Epithelial cell of umbilical artery (primary cell): ENCODE measurements around the gene SELENOH. TPM values are rescaled to one million over a fixed set of nuclear protein-coding genes. Genes with fewer than 3 reads are reported as not detected.

Experiments used
- total RNA-seq: library from RNA; depleted of rRNA; stranded (reverse); fragments of >200 nt; gene quantifications from 2 replicates; pipeline ENCODE4 v1.2.3, GENCODE V29; 2014

The SELENOH gene, protein sequence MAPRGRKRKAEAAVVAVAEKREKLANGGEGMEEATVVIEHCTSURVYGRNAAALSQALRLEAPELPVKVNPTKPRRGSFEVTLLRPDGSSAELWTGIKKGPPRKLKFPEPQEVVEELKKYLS
- 106 and 115 TPM in 2 replicates for total RNA-seq

DNA sequence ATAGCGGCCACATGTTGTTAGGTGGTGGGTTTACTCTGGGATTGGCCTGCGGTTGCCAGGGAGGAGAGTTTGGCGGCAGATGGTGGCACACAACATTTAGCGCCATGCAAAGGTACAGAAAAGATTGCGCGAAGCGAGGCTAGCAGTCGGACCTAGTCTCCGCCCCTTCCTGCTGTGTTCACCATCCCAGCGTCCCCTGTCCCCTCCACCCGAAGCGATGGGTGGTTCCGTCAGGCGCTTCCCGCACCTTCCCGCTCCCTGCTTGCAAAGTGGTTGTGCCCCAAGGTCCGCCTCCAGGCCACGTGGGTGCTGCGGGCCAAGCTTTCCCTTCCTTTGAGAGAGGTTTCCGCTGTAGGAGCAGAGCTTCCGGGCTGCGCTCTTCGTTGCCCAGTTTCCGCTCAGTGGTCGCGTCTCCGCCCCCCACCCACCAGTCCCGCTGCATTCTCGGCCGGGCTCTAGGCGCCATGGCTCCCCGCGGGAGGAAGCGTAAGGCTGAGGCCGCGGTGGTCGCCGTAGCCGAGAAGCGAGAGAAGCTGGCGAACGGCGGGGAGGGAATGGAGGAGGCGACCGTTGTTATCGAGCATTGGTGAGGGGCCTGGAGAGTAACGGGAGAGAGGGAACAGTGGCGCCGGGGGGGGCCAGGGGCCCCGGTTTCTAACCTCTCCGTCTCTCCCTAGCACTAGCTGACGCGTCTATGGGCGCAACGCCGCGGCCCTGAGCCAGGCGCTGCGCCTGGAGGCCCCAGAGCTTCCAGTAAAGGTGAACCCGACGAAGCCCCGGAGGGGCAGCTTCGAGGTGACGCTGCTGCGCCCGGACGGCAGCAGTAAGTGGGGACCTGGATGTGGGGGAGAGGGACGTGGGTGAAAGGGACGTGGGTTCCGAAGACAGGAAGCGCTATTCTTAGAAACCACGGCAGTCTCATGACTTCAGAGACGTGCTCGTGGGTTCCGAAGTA, at the start of gene SELENOH:
SELENOH (plus strand) TSS at position 360 of the 955 bp plus-strand sequence; CDS start at position 465, 105 bp downstream.

DNA sequence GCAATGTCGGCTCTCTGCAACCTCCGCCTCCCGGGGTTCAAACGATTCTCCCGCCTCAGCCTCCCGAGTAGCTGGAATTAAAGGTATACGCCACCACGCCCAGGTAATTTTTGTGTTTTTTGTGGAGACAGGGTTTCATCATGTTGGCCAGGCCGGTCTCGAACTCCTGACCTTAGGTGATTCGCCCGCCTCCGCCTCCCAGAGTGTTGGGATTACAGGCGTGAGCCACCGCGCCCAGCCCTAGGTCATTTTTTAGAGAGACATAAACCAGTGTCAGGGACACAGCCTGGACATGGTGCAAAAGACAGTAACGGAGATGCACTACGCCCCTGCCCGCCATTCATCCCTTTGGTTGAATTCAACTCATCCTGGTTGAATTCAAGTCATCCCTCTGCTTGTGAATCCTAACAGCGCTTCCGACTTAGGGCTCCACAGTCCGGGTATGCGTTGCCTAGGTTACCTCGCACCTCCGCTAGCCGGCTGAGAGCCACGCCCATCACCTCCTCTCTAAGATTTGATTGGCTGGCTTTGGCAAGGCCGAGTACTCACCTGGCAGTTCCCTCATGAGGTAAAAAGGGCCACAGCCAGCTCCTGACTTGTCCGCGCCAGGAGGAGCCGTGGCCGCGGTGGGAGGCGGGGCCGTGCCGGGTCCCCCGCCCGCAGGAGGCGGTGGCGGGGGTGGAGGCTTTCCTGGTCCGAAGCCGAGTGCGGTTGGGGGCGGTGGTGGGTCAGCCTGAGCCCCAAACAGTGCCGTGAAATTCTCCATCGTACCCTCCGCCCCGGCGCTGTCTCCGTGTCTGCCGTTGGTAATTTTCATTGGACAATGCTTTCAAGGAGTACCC, 29.7 kb upstream of the SELENOH start, which contains the start of gene MED19:
MED19 (minus strand) TSS at position 802 of the 842 bp plus-strand sequence; CDS start at position 766, 36 bp downstream.

DNA sequence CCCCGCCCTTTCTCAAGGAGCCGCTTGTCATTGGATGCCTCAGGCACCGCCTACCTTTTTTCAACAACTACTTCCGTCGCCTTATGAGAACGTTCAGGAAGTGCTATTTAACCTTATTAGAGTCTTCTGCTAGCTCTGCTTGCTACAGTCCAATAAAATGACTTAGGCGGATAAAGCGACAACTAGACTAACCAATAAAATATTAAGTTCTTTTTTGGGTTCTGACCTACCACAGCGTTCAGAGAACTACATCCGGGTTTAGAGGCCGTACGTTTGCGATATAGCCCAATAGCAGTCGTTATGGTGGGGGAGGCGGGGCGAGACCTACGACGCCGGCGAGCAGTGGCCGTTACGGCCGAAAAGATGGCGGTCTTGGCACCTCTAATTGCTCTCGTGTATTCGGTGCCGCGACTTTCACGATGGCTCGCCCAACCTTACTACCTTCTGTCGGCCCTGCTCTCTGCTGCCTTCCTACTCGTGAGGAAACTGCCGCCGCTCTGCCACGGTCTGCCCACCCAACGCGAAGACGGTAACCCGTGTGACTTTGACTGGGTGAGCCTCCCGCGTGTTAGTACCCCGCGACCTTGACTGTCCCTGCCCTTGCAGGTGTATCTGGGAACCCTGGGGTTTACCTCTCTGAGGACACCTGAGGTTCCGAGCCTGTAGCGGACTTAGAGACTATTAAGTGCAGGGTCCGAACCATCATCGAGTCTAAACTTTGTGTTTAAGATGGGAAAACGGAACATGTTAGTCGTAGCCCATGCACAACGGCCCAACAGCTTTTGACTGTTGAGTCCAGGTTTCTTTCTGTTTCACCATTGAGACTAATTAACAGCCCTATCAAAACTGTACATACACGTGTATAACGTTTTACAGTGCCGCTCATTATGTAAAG, 28.8 kb upstream of the SELENOH start, which contains the start of gene TMX2:
TMX2 (plus strand) TSS at position 338 of the 895 bp plus-strand sequence; CDS start at position 364, 26 bp downstream.

DNA sequence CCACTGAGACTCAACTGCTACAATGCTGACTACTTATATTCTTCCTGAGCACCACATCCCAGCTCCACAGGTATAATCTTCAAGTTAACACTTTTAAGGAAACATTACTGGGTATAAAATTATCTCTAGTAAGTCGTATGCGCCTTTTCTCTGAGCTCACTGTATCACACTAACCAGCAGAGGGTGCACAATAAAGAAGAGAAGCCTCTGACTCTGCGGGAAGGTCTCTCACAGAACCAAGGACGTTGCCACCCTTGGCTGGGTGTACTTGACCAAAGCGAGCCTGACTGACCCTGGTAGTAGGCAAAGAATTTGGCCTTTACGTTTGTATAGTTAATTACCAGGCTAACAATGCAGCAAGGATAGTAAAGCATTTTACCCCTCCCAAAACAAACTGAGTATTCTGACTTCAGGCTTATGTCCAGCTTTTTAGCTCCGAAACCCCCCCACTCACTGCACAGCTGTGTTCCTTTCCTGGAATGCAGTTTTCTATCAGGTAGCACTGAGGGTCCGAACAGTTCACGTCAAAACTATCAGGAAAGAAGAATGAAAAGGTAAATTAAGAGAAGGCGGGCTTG, 10.5 kb downstream of the SELENOH start, which contains the start of gene BTBD18:
BTBD18 (minus strand) TSS at position 144 of the 578 bp plus-strand sequence. CDS start 631 bp downstream, outside the sequence.

DNA sequence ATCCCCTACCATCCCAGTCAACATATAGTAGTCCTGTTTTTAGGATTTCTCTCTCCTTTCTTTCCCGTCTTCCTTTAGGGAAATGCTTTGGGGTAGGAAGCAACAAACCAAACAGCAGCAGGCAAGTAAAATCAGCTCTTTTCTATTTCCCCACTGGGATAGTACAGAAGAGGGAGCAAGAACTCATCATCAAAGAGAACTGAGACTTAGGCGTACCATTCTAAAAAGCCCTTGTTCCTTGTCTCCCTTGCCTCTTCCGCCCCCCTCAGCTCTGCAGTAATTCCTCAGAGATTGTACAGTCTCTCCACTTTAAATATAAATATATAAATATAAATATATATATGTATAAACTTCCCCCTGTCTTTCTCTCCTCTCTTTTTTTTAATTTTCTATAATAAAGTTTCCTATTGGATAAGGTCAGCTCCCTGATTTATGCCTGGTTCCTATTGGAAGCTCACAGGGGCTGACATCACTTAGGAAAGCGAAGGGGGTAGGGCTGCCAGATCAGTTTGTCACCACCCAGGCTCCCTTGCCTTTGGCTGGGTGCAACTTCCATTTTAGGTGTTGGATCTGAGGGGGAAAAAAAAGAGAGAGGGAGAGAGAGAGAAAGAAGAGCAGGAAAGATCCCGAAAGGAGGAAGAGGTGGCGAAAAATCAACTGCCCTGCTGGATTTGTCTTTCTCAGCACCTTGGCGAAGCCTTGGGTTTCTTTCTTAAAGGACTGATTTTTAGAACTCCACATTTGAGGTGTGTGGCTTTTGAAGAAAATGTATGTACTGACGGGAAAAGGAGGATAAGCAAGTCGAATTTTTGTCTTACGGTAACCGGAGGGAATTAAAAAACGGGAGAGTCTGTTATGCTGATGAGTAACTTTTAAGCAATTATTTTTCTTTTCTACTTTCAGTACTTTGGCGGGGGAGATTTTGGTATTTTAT, 20.3 kb downstream of the SELENOH start, which contains the start of gene CTNND1:
CTNND1 (plus strand) TSS at position 502 of the 934 bp plus-strand sequence. CDS start 29,677 bp downstream, outside the sequence.

Other genes starting within 250 kb of the SELENOH start
- 13.6 and 17.2 TPM in 2 replicates for gene SLC43A1, start 225.8 kb upstream of the SELENOH start, total RNA-seq
- gene TIMM10, start 210.7 kb upstream of the SELENOH start, total RNA-seq = 65.0 and 81.3 TPM in 2 replicates
- not detected in 2 replicates for gene SMTNL1, start 203.9 kb upstream of the SELENOH start, total RNA-seq
- 17.9 and 76.9 TPM in 2 replicates for gene UBE2L6, start 173.8 kb upstream of the SELENOH start, total RNA-seq
- under 0.01 and 0.46 TPM in 2 replicates for gene SERPING1, start 143.8 kb upstream of the SELENOH start, total RNA-seq
- gene YPEL4, start 91.6 kb upstream of the SELENOH start, total RNA-seq = under 0.01 TPM in 1 of 2 replicates, not detected in the other
- gene CLP1, start 83.7 kb upstream of the SELENOH start, total RNA-seq = 28.3 and 31.5 TPM in 2 replicates
- 24.7 and 33.3 TPM in 2 replicates for gene ZDHHC5, start 73.4 kb upstream of the SELENOH start, total RNA-seq
- gene MED19, start 29.3 kb upstream of the SELENOH start, total RNA-seq = 19.5 and 19.8 TPM in 2 replicates
- gene TMX2, start 28.9 kb upstream of the SELENOH start, total RNA-seq = 44.2 and 53.6 TPM in 2 replicates
- not detected in 2 replicates for gene BTBD18, start 10.3 kb downstream of the SELENOH start, total RNA-seq
- 172 and 178 TPM in 2 replicates for gene CTNND1, start 20.3 kb downstream of the SELENOH start, total RNA-seq